LHCN-M2 (cell line): Measurements from ENCODE around the gene RPS27A. TPM values are rescaled to one million over a fixed set of nuclear protein-coding genes. Genes with fewer than 3 reads are reported as not detected.

Source experiments
- total RNA-seq: library from RNA; depleted of rRNA; stranded (reverse); fragments of >200 nt; gene quantifications from 2 replicates; pipeline ENCODE4 v1.2.3, GENCODE V29; 2014; rRNA removed

RPS27A gene
- total RNA-seq, 1 experiment from 2014 or later, result 1,153 TPM

Other genes with a start within 250 kb of the RPS27A start
- gene RTN4, start 182.2 kb upstream of the RPS27A start, total RNA-seq, result 547 and 585 TPM in 2 replicates
- gene CLHC1, start 395 bp upstream of the RPS27A start, total RNA-seq, result 2.4 and 3.0 TPM in 2 replicates
- gene MTIF2, start 36.5 kb downstream of the RPS27A start, total RNA-seq, result 27.8 and 30.1 TPM in 2 replicates
- gene CCDC88A, start 187.2 kb downstream of the RPS27A start, total RNA-seq, result 67.1 and 77.1 TPM in 2 replicates